IPS-15b (cell line): ENCODE measurements around the gene CSF2.

Source experiments
- H3K27me3 ChIP-seq: one replicate; pipeline ENCODE4 v1.6.1; 2013; ENCODE audit warnings: low read length; ENCODE audit not compliant: control insufficient read depth, insufficient read depth
- H3K36me3 ChIP-seq: one replicate; pipeline ENCODE4 v1.6.1; 2013; ENCODE audit warnings: low read length; ENCODE audit not compliant: control insufficient read depth, insufficient read depth
- H3K4me1 ChIP-seq: one replicate; pipeline ENCODE4 v1.6.1; 2013; ENCODE audit warnings: mild to moderate bottlenecking, low read length; ENCODE audit not compliant: control insufficient read depth, insufficient read depth
- H3K4me3 ChIP-seq: one replicate; pipeline ENCODE4 v1.5.1; 2013; ENCODE audit warnings: low read depth, low read length
- H3K9ac ChIP-seq: one replicate; pipeline ENCODE4 v1.6.1; 2013; ENCODE audit warnings: low read depth, mild to moderate bottlenecking, low read length
- H3K9me3 ChIP-seq: one replicate; pipeline ENCODE4 v1.6.1; 2013; ENCODE audit warnings: mild to moderate bottlenecking, low read length; ENCODE audit not compliant: control insufficient read depth, insufficient read depth

CSF2 gene

DNA sequence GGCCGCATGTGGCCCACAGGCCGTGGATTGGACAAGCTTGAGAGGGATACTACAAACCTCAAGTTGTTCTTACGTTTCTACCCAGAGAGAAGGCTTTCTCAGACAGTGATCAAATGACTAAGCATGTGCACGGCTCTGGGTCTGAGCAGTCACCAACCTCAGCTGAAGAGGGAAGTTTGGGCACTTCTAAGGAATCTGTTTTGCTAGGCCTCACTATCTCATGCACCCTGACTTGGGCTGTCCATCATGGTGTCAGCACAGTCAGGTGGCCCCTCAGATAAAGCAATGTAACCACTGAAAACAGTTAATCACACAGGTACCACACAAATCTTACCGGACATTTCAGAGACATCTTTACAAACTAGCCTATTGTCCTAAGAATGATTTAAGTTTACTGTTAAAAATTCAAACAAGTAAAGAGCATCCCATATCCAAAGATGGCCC is 24.6 kb downstream of the CSF2 start:
- Histone ChIP-seq H3K9ac (no peak overlapping the region), H3K27me3 (no peaks in the 10 kb centered on the region), H3K9me3 (no peaks in the 10 kb centered on the region), H3K4me1 (no peaks in the 10 kb centered on the region), H3K4me3 (no peak overlapping the region), H3K36me3 (no peaks in the 10 kb centered on the region)

DNA sequence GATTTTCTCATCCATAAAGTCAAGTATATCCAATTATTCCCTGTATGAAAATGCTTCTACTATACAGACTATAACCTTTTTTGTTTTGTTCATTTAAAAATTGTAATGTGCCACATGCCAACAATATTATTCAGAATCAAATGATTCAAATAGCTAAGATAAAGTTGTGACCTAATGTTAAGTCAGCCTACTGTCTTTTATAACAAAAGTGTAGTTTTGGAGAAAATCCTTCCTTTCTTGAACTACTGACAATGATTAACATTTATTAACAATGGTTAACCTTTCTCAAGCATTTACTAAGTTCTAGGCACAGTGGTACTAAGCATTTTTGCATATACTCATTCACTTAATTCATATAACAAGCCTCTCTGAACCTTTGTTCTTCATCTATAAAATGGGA is 25.0 kb downstream of the CSF2 start:
- no peaks in the 10 kb centered on the region for H3K9me3 ChIP-seq
- H3K36me3 ChIP-seq, result no peaks in the 10 kb centered on the region
- H3K9ac ChIP-seq, result no peak overlapping the region
- no peak overlapping the region for H3K4me3 ChIP-seq
- H3K4me1 ChIP-seq, result no peaks in the 10 kb centered on the region
- H3K27me3 ChIP-seq, result no peaks in the 10 kb centered on the region

DNA sequence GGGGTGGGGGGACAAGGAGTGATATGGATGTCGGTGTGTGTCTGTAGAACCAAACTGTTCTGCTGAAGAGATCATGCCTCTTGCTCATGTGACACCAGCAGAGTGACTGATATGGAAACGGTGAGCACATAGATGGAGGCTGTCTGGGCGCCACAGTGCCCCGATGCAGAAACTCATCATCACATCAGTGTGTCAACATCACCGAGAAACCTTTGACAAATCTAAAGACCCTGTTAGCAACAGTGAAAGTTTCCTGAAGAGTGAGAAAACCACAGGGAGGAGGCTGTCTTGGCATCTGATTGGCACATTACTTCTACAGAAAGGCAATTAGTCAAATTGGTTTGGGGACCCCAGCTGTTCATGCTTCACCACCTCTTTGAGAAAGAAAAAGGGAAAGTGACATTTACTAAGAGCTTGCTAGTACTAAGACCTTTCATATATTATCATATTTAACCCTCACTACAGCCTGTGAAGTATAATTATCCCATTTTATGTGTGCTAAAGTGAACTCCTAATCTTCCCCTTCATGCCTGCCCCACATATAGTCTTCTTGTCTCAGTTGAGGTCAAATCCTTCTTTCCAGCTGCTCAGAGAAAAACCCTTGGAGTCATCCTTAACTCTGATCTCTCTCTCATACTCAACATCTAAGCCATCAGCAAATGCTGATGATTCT is 25.6 kb downstream of the CSF2 start:
- Histone ChIP-seq H3K9ac (no peak overlapping the region), H3K36me3 (no peaks in the 10 kb centered on the region), H3K27me3 (no peaks in the 10 kb centered on the region), H3K9me3 (no peaks in the 10 kb centered on the region), H3K4me1 (no peaks in the 10 kb centered on the region), H3K4me3 (no peak overlapping the region)

DNA sequence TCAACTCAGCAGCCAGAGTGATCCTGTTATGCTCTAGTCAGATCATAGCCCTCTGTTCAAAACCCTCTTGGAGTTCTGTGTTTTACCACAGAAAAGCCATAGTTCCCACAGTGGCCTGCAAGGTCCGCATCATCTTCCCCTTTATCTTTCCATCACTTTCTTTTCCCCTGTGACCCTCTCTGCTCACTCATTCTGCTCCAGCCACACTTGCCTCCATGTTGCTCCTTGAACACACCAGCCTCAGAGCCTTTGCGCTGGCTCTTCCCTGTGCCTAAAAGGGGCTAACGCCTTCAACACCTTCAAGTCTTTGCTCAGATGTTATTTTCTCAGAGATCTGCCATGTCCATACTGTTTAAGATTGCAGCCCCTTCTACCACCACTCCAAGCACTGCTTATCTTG is 26.3 kb downstream of the CSF2 start:
- Histone ChIP-seq H3K4me1 (no peaks in the 10 kb centered on the region), H3K36me3 (no peaks in the 10 kb centered on the region), H3K4me3 (no peak overlapping the region), H3K9ac (no peak overlapping the region), H3K9me3 (no peaks in the 10 kb centered on the region), H3K27me3 (no peaks in the 10 kb centered on the region)

DNA sequence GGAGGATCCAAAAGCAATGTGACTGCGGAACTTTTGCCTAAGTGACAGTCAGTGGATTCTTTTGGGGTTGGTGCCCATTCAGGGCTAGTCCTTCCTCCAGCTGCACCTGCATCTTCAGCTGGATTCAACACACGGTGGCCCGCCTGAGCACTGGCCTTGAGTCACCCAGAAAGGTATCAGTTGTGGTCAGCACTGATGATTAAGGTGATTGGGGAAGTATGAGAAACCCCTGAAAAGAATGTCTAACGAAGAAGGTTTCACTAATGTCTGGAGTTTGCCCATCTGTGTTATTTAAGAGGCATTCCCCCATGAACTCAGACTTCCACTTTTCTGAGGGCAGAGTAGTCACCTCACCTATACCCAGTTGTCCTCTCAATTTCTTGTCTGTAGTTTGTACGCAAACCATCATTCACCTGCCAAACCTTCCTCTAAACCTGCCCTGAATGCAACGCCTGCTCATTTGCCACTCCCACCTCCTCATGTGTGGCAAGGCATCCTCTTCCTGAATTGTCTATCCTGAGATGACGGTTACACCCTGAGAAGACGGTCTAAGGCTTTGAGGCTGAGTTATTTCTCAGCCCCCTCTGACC is 27.2 kb downstream of the CSF2 start:
- Histone ChIP-seq H3K4me3 (no peak overlapping the region), H3K9ac (no peak overlapping the region), H3K27me3 (no peaks in the 10 kb centered on the region), H3K4me1 (no peaks in the 10 kb centered on the region), H3K36me3 (no peaks in the 10 kb centered on the region), H3K9me3 (no peaks in the 10 kb centered on the region)

GRCh38 chr5:132101385-132101880 is 27.8 kb downstream of the CSF2 start:
- no peaks in the 10 kb centered on the region for H3K9me3 ChIP-seq
- H3K27me3 ChIP-seq, result no peaks in the 10 kb centered on the region

GRCh38 chr5:132102101-132102701 is 28.6 kb downstream of the CSF2 start:
- H3K27me3 ChIP-seq, result no peaks in the 10 kb centered on the region
- no peaks in the 10 kb centered on the region for H3K4me1 ChIP-seq
- H3K9me3 ChIP-seq, result no peaks in the 10 kb centered on the region
- H3K9ac ChIP-seq, result no peak overlapping the region
- H3K4me3 ChIP-seq, result no peak overlapping the region
- H3K36me3 ChIP-seq, result no peaks in the 10 kb centered on the region

More at GRCh38 chr5:132101385-132101880, 27.8 kb downstream of the CSF2 start:
- H3K36me3 ChIP-seq, result no peaks in the 10 kb centered on the region
- no peak overlapping the region for H3K4me3 ChIP-seq
- no peaks in the 10 kb centered on the region for H3K4me1 ChIP-seq
- H3K9ac ChIP-seq, result no peak overlapping the region

DNA sequence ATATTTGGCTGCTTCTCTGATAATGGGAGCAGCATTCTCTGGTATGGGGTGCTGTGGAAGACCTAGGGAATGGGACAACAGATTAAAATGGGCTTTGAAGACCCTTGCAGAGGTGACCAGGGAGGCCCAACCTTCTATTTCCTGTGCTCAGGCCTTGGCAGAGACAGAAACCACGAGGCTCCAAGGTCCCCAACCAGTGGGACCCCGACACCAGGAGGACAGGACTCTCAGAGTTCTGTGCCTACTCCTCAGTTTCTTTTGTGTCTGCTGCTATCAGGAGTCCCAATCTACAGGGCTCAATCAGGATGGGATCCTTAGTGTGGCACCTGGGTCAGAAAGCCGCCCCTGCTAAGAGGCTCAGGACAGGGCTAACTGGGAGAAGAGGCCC is 29.3 kb downstream of the CSF2 start:
- H3K9me3 ChIP-seq, result no peaks in the 10 kb centered on the region
- no peaks in the 10 kb centered on the region for H3K36me3 ChIP-seq
- H3K4me1 ChIP-seq, result no peaks in the 10 kb centered on the region
- no peak overlapping the region for H3K4me3 ChIP-seq
- H3K27me3 ChIP-seq, result no peaks in the 10 kb centered on the region
- no peak overlapping the region for H3K9ac ChIP-seq

GRCh38 chr5:132103332-132103951 is 29.9 kb downstream of the CSF2 start:
- H3K27me3 ChIP-seq, result no peaks in the 10 kb centered on the region
- H3K4me3 ChIP-seq, result no peak overlapping the region
- H3K36me3 ChIP-seq, result no peaks in the 10 kb centered on the region
- no peak overlapping the region for H3K9ac ChIP-seq
- H3K9me3 ChIP-seq, result no peaks in the 10 kb centered on the region
- H3K4me1 ChIP-seq, result no peaks in the 10 kb centered on the region

GRCh38 chr5:132103969-132104391 is 30.4 kb downstream of the CSF2 start:
- Histone ChIP-seq H3K4me3 (no peak overlapping the region), H3K36me3 (no peaks in the 10 kb centered on the region), H3K27me3 (no peaks in the 10 kb centered on the region), H3K4me1 (no peaks in the 10 kb centered on the region), H3K9me3 (no peaks in the 10 kb centered on the region), H3K9ac (no peak overlapping the region)

GRCh38 chr5:132104556-132104955 is 31.0 kb downstream of the CSF2 start:
- Histone ChIP-seq H3K36me3 (no peaks in the 10 kb centered on the region), H3K27me3 (no peaks in the 10 kb centered on the region), H3K9ac (no peak overlapping the region), H3K9me3 (no peaks in the 10 kb centered on the region), H3K4me1 (no peaks in the 10 kb centered on the region), H3K4me3 (no peak overlapping the region)
